Breast epithelium (tissue), 4 donors: ENCODE results near the gene HSD3B2. TPM values are rescaled to one million over a fixed set of nuclear protein-coding genes. Genes with fewer than 3 reads are reported as not detected.

Experiments
- DNase-seq, 2 donors: peaks; one replicate each; pipeline ENCODE4 v3.0.0-alpha.2; 2019; ENCODE audit warnings: low spot score in 2 of 2
- H3K27ac ChIP-seq, 2 donors: fragments of 200-600 bp; sonication (generic) in 1 of 2; one replicate each; pipeline ENCODE4 v1.5.1; 2016 to 2019; ENCODE audit warnings: mild to moderate bottlenecking in 1 of 2
- H3K27me3 ChIP-seq, 2 donors: fragments of 200-600 bp; sonication (generic) in 1 of 2; one replicate each; pipeline versions ENCODE4 v1.5.1 to v1.6.0; 2017 to 2019; ENCODE audit warnings: control low read depth in 1 of 2, mild to moderate bottlenecking in 1 of 2
- H3K36me3 ChIP-seq: fragments of 200-600 bp; one replicate; pipeline ENCODE4 v1.5.1; 2019
- H3K4me1 ChIP-seq, 2 donors: fragments of 200-600 bp; sonication (generic); one replicate each; pipeline ENCODE4 v1.5.1; 2016 to 2019; ENCODE audit warnings: control low read depth in 1 of 2
- H3K4me3 ChIP-seq, 3 donors: fragments of 200-600 bp; sonication (generic); 1 replicate in 2 of 3; 2 replicates in 1 of 3; pipeline ENCODE4 v1.5.1; 2016 to 2019; ENCODE audit warnings: mild to moderate bottlenecking in 3 of 3, moderate library complexity in 2 of 3
- H3K9me3 ChIP-seq, 2 donors: fragments of 200-600 bp; sonication (generic) in 1 of 2; one replicate each; pipeline ENCODE4 v1.5.1; 2016 to 2019; ENCODE audit warnings: control low read depth in 1 of 2
- POLR2A ChIP-seq: fragments of 450-650 bp; IDR thresholded peaks from one replicate; pipeline ENCODE4 v1.6.1; 2016; ENCODE audit warnings: antibody characterized with exemption, mild to moderate bottlenecking, moderate library complexity
- POLR2AphosphoS5 ChIP-seq, 3 donors: sonication (generic); formaldehyde crosslinking; IDR thresholded peaks; one replicate each; pipeline ENCODE4 v1.6.1; 2017; ENCODE audit warnings: antibody characterized with exemption in 3 of 3
- intact Hi-C: fragments of 100-400 bp; cut with DNase I; formaldehyde crosslinking; loops from one replicate; pipeline ENCODE4 v1.15.1; 2023; ENCODE audit warnings: low total_unique reads
- total RNA-seq, 3 donors: library from RNA; depleted of rRNA; stranded (reverse); fragments of >200 nt; gene quantifications; one replicate each; pipeline ENCODE4 v1.1.0, GENCODE V29; 2016
- TF ChIP-seq, protein P1 (sequence below), 3 donors: fragments of 450-650 bp; IDR thresholded peaks; one replicate each; pipeline ENCODE4 v1.5.1; 2016 to 2017; ENCODE audit warnings: antibody characterized with exemption in 3 of 3, mild to moderate bottlenecking in 3 of 3, moderate library complexity in 3 of 3

The HSD3B2 gene
- total RNA-seq, result not detected

DNA sequence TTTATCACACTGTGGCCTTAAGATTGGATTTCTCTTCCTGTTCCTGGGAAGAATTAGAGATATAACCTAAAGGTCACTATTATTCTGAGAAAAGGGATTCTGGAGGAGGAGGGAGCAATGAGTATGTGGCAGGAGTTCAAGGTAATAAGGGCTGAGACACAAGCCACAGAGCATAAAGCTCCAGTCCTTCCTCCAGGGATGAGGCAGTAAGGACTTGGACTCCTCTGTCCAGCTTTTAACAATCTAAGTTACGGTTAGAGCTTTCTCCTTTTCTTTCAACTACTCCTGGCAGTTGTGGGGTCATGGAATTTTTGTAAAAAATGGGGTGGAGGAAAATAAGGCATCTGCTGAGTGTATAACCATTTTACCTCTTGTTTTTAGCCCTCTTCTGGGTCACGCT is at the start of gene HSD3B2:
Gene HSD3B2, plus strand, starts transcription at position 201 of the 400 bp plus-strand sequence. CDS start 270 bp downstream, outside the sequence.
- Histone ChIP-seq H3K27me3 (no peaks in the 10 kb centered on the region), H3K4me3 (no peak within 1 kb of the TSS), H3K36me3 (no peaks in the 10 kb centered on the region), H3K27ac (no peak within 1 kb of the TSS), H3K9me3 (no peaks in the 10 kb centered on the region), H3K4me1 (no peaks in the 10 kb centered on the region)
- TF ChIP-seq, protein P1, sequence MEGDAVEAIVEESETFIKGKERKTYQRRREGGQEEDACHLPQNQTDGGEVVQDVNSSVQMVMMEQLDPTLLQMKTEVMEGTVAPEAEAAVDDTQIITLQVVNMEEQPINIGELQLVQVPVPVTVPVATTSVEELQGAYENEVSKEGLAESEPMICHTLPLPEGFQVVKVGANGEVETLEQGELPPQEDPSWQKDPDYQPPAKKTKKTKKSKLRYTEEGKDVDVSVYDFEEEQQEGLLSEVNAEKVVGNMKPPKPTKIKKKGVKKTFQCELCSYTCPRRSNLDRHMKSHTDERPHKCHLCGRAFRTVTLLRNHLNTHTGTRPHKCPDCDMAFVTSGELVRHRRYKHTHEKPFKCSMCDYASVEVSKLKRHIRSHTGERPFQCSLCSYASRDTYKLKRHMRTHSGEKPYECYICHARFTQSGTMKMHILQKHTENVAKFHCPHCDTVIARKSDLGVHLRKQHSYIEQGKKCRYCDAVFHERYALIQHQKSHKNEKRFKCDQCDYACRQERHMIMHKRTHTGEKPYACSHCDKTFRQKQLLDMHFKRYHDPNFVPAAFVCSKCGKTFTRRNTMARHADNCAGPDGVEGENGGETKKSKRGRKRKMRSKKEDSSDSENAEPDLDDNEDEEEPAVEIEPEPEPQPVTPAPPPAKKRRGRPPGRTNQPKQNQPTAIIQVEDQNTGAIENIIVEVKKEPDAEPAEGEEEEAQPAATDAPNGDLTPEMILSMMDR (IDR thresholded peaks at IDR 0.05), result no peak
- TF ChIP-seq POLR2A (no peak), POLR2AphosphoS5 (IDR thresholded peaks at IDR 0.05) (no peak)
- intact Hi-C loops, result no loop called here
- no peak for DNase-seq

DNA sequence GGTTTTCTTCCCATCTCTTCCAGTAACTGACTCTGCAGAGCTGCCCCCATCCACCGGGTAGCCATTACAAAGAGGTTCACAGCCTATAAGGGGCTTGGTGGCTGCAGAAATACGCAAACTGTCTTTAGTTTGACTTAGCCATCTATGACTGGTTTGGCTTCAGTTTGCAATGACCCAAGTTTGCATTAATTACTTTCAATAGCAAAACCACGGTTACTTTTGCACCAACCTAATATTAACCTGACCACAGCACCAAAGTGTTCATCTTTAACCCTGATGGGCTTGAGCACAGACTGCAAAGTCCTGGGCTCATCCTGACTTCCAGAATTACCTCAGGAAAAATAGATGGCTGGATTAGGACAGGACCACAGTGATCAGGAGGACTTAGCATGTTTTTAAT is 48.5 kb upstream of the HSD3B2 start:
- intact Hi-C loops, result no loop called here
- H3K27ac ChIP-seq, result no peak overlapping the region
- H3K4me3 ChIP-seq, result no peak overlapping the region
- no peaks in the 10 kb centered on the region for H3K36me3 ChIP-seq
- H3K9me3 ChIP-seq, result no peaks in the 10 kb centered on the region
- H3K4me1 ChIP-seq, result no peaks in the 10 kb centered on the region
- no peaks in the 10 kb centered on the region for H3K27me3 ChIP-seq
- no peak for TF ChIP-seq POLR2A
- no peak for TF ChIP-seq POLR2AphosphoS5 (IDR thresholded peaks at IDR 0.05)
- TF ChIP-seq, protein P1 (IDR thresholded peaks at IDR 0.05), result no peak
- no peak for DNase-seq

DNA sequence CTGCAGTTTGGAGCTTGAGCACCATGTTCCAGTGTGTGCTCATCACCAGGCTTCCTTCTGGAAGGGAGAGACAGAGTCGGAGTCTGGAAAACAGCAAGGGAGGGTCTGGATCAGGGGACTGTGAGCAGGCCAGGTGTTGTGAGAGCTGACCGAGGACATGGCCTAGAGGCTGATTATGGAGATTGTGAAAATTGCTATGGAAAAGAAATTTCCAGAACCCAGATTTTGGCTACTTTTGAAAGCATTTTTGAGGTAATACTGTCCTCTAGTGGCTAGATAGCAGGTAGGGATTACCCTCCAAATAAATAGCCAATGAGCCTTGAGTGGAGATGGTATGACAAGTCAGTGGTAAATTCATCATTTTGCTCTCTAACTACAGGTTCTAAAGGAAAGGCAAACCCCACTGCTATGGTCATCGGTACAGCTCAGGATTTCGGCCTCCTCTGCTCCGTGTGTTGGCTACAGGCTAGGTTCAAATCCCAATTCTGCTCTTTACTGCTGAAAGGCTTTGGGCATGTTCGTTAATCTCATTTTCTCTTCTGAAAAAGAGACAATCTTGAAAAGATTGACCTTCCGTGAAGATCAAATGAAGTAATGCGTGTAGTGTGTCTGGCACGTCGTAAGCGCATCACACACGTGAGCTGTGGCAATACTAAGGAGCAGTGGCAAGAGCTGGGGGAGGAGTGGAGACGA is 47.4 kb upstream of the HSD3B2 start:
- H3K27me3 ChIP-seq, result no peaks in the 10 kb centered on the region
- H3K4me3 ChIP-seq, result no peak overlapping the region
- intact Hi-C loops, result no loop called here
- H3K27ac ChIP-seq, result no peak overlapping the region
- H3K4me1 ChIP-seq, result no peaks in the 10 kb centered on the region
- no peaks in the 10 kb centered on the region for H3K9me3 ChIP-seq
- DNase-seq, result no peak
- no peaks in the 10 kb centered on the region for H3K36me3 ChIP-seq
- TF ChIP-seq, protein P1 (IDR thresholded peaks at IDR 0.05), result peak; percentile 64 to 92 (median 79)
- TF ChIP-seq POLR2AphosphoS5 (IDR thresholded peaks at IDR 0.05), result no peak

DNA sequence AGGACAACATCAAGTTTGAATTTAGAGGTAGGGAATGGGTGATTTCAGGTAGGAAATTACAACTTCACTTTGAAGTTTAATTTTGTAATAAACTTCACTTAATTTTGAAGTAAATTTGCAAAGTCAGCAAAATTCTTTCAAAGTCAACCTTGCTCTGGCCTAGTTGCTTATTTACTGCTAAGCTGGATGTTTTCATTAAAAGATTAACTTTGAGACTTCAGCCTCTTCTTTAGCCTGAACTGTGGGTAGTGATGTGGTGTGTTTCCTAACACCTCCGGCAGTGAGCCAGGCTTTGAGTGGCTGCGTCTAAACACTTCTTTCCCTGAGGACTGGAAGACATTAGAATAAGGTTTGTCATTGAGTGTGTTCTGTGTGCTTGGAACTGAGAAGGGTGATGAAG is 46.4 kb upstream of the HSD3B2 start, which contains the start of gene HAO2:
Gene HAO2, plus strand, starts transcription at position 232 of the 400 bp plus-strand sequence. CDS start 12,301 bp downstream, outside the sequence.
- H3K4me1 ChIP-seq, result no peaks in the 10 kb centered on the region
- no peaks in the 10 kb centered on the region for H3K9me3 ChIP-seq
- DNase-seq, result no peak
- H3K4me3 ChIP-seq, result no peak within 1 kb of the TSS
- H3K27me3 ChIP-seq, result no peaks in the 10 kb centered on the region
- intact Hi-C loops, result no loop called here
- H3K27ac ChIP-seq, result no peak within 1 kb of the TSS
- no peaks in the 10 kb centered on the region for H3K36me3 ChIP-seq
- no peak for TF ChIP-seq POLR2AphosphoS5 (IDR thresholded peaks at IDR 0.05)
- TF ChIP-seq, protein P1 (IDR thresholded peaks at IDR 0.05), result no peak
- no peak for TF ChIP-seq POLR2A

DNA sequence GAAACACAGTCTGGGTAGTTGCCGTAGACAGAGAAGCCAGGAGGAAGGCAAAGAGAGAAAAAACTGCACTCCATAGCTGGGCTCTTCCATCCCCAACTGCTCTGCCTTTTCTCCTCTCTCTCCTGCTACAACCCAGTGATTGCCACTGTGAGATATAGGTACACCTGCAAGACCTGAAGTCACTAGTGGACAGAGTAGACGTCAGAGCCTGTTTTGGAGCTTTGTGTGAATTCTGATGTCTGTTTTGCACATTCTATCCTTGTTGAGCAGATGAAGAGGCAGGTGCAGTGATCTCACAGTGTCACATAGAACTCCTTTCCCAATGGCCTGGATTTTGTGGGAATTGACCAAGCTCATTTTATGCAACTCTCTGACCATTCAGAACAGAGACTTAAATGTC is 44.2 kb upstream of the HSD3B2 start:
- TF ChIP-seq, protein P1 (IDR thresholded peaks at IDR 0.05), result no peak
- no peak for TF ChIP-seq POLR2AphosphoS5 (IDR thresholded peaks at IDR 0.05)
- no peak for TF ChIP-seq POLR2A
- Histone ChIP-seq H3K27ac (no peak overlapping the region), H3K4me1 (no peaks in the 10 kb centered on the region), H3K27me3 (no peaks in the 10 kb centered on the region), H3K9me3 (no peaks in the 10 kb centered on the region), H3K36me3 (no peaks in the 10 kb centered on the region), H3K4me3 (no peak overlapping the region)
- intact Hi-C loops, result no loop called here
- no peak for DNase-seq
